GM13976 (cell line): ENCODE results near the gene ATMIN.

Experiments used
- DNase-seq: peaks from one replicate; pipeline ENCODE4 v3.0.0; 2012; ENCODE audit warnings: low spot score
- CTCF ChIP-seq: IDR thresholded peaks from 2 replicates; pipeline ENCODE4 v1.5.1; 2012; ENCODE audit warnings: borderline replicate concordance, mild to moderate bottlenecking; ENCODE audit not compliant: insufficient read depth; ENCODE audit errors: extremely low read depth, missing control alignments, control extremely low read depth
- in situ Hi-C: fragments of 300-500 bp; cut with MboI; formaldehyde crosslinking; loops from one replicate; pipeline ENCODE4 v1.12.0; 2022; ENCODE audit warnings: low sequenced_read_pairs, mixed read lengths, inconsistent platforms; ENCODE audit not compliant: unreplicated experiment

Gene ATMIN

GRCh38 chr16:81088836-81089235 is 53.2 kb downstream of the ATMIN start:
- in situ Hi-C loops = no loop called here
- no peak for TF ChIP-seq CTCF
- no peak for DNase-seq

- TF ChIP-seq CTCF = no peak
- DNase-seq = no peak
- in situ Hi-C loops = no loop called here
Observed at GRCh38 chr16:81094771-81095251, 59.2 kb downstream of the ATMIN start.

- in situ Hi-C loops = no loop called here
- DNase-seq = no peak
- no peak for TF ChIP-seq CTCF
Observed at GRCh38 chr16:81095653-81095952, 60.0 kb downstream of the ATMIN start.

- TF ChIP-seq CTCF = no peak
- peak; percentile 98 for DNase-seq
- in situ Hi-C loops = no loop called here
Observed at GRCh38 chr16:81095953-81096714, 60.5 kb downstream of the ATMIN start, which contains the start of gene GCSH. TSS of gene GCSH (minus strand) at chr16:81096395. CDS start at chr16:81096278, 117 bp downstream.

GRCh38 chr16:81096715-81097208 is 61.1 kb downstream of the ATMIN start:
- in situ Hi-C loops = no loop called here
- no peak for TF ChIP-seq CTCF
- no peak for DNase-seq
